ENCODE measurements around the gene SGTA. TPM values are rescaled to one million over a fixed set of nuclear protein-coding genes. Genes with fewer than 3 reads are reported as not detected.

The SGTA gene
- total and polyA plus RNA-seq, 3 donors from 2014 or later, result 93.9 to 100 (median 99.6) TPM

DNA sequence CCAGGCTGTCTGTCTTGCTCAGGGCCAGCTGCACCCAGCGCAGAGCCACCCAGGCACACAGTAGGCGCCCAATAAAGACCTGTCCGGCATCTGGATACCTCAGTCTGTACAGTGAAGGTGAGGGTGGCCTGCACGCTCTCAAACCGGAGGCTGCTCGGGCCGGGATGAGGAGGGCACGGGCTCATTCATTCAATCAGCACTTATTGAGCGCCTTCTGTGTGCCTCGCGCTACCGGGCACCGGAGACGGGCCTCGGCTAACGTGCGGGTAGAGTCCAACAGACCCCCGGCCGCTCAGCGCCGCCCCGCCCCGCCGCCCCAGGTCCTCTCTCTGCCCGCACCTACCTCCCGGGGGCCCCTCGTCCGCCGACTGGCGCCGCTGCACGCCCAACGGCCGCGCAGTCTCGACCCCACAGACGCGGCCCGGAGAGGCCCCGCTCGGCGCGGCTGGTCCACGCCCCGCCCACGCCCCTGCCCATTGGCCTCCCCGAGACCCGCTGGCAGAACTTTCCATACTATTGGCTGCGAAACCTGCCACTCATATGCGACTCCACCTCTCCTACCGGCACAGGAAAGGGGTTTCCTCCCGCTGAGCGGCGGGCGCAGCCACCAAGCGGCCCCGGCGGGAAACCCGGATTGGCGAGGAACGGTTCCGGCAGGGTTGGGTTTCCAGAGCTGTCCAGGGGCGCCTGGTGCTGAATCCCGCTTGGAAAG, 43.3 kb downstream of the SGTA start, which contains the start of gene SLC39A3:
Gene SLC39A3 (minus strand): TSS at position 416 of the 712 bp plus-strand sequence. CDS start 2,760 bp downstream, outside the sequence.
- Histone ChIP-seq H3K27me3 (no peaks in the 10 kb centered on the region), H3K9me3 (no peaks in the 10 kb centered on the region), H3K4me3 (peak within 1 kb of the TSS; percentile 91 to 92), H3K36me3 (ENCODE audit: low read depth, missing control alignments) (no peaks in the 10 kb centered on the region), H3K4me1 (peaks cover 7% of the 10 kb centered on the region), H3K27ac (peak within 1 kb of the TSS; percentile 37 to 69)
- WGBS, 2 donors, result 0 to 4% methylated on average over 9 to 63 of the region's 64 CpGs
- TF ChIP-seq POLR2A (IDR thresholded peaks at IDR 0.05), result no peak
- TF ChIP-seq, protein P1, sequence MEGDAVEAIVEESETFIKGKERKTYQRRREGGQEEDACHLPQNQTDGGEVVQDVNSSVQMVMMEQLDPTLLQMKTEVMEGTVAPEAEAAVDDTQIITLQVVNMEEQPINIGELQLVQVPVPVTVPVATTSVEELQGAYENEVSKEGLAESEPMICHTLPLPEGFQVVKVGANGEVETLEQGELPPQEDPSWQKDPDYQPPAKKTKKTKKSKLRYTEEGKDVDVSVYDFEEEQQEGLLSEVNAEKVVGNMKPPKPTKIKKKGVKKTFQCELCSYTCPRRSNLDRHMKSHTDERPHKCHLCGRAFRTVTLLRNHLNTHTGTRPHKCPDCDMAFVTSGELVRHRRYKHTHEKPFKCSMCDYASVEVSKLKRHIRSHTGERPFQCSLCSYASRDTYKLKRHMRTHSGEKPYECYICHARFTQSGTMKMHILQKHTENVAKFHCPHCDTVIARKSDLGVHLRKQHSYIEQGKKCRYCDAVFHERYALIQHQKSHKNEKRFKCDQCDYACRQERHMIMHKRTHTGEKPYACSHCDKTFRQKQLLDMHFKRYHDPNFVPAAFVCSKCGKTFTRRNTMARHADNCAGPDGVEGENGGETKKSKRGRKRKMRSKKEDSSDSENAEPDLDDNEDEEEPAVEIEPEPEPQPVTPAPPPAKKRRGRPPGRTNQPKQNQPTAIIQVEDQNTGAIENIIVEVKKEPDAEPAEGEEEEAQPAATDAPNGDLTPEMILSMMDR (IDR thresholded peaks at IDR 0.05), result peak in 1 of 3 experiments; percentile 41
- peak; percentile 99 for DNase-seq
- intact Hi-C loops (cut with DNase I; ENCODE audit: low total_unique reads), result no loop called here

DNA sequence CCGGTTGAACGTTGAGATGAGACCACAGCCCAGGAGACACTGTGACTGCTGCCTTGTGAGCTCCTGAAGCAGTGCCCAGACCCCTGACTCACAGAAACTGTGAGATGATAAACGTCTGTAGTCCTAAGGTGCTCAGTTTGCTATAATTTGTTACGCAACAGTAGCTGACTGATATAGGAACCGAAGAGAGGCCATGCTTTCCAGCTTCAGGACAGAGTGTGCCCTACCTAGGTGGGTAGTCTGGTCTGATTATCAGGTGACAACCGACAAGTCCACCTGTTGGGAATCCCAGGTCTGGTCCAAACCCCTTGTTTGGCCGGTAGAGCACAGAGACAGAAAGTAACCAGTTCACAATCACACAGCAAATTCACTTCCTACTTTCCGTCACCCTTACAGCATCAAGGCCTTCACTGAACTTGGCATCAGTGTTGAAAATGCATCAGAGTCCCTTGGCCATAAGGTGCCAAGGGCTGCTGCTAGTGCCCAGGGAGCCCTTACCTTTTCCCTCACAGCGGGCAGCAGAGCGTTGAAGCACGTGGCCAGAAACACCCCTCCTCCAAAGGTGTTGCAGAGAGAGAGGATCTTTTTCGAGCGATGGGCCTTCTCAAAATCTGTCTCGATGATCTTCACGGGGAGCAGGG, 46.4 kb downstream of the SGTA start:
- H3K4me1 ChIP-seq, result peaks cover 7% of the 10 kb centered on the region
- TF ChIP-seq POLR2A (IDR thresholded peaks at IDR 0.05), result no peak
- TF ChIP-seq, protein P1 (IDR thresholded peaks at IDR 0.05), result no peak

DNA sequence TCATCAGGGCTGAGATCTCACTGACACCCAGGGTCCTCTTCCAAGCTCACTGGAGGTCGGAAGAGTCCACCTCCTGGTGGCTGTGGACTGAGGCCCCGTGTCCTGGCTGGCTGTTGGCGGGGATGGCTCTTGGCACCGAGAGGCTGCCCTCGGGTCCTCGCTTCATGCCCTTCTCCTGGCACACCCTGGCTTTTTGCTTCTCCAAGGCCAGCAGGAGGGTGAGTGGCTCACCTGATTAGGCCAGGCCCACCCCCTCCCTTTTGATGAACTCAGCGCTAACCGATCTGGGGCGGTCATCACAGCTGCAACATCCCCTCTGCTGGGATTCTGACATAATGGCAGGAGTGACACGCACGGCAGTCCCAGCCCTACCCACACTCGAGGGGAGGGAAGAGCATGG, 47.7 kb downstream of the SGTA start:
- TF ChIP-seq POLR2A (IDR thresholded peaks at IDR 0.05), result no peak
- TF ChIP-seq, protein P1 (IDR thresholded peaks at IDR 0.05), result no peak
- Histone ChIP-seq H3K4me1 (peaks cover 7% of the 10 kb centered on the region), H3K9me3 (no peaks in the 10 kb centered on the region), H3K36me3 (ENCODE audit: low read depth, missing control alignments) (no peaks in the 10 kb centered on the region), H3K27me3 (no peaks in the 10 kb centered on the region), H3K27ac (no peak overlapping the region), H3K4me3 (no peak overlapping the region)
- 88 to 93% methylated on average over 5 to 12 of the region's 12 CpGs for WGBS, 2 donors
- DNase-seq, result no peak
- intact Hi-C loops (cut with DNase I; ENCODE audit: low total_unique reads), result no loop called here

More for the DNA sequence above, 46.4 kb downstream of the SGTA start:
- no peaks in the 10 kb centered on the region for H3K36me3 ChIP-seq (ENCODE audit: low read depth, missing control alignments)
- H3K9me3 ChIP-seq, result no peaks in the 10 kb centered on the region
- intact Hi-C loops (cut with DNase I; ENCODE audit: low total_unique reads), result no loop called here
- no peak for DNase-seq
- H3K27me3 ChIP-seq, result no peaks in the 10 kb centered on the region
- no peak overlapping the region for H3K4me3 ChIP-seq
- 95 to 98% methylated on average over 15 of the region's 15 CpGs for WGBS, 2 donors
- H3K27ac ChIP-seq, result no peak overlapping the region

DNA sequence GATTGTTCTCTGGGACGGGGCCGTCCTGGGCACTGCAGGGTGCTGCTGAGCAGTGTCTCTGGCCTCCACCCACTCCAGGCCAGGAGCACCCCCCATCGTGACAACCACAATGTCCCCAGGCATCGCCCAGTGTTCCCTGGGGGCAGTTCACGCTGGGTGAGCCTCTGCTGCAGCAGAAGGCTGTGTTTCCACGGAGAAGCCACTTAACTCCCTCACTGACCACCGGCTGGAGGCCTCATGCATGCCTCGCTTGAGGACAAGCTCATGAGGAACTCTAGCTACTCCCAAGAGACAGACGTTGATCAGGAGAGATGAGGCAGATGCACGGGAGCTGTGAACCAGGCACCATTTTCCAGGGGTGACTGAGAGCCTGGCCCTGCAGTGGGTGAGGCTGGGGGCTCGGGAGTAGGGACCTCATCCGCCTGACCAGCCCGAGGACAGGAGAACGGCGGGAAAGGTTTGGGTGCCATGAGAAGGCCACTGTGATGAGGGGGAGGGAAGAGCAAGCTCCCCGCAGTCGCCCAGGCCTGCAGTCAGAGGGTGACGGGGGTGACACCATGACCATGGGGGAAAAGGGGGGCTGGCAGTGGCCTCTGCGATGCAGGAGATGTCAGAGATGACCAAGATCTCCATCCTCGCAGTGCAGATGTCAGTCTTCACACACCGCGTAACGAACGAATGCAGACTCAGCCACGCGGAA, 48.3 kb downstream of the SGTA start:
- TF ChIP-seq, protein P1 (IDR thresholded peaks at IDR 0.05), result no peak
- no peak for TF ChIP-seq POLR2A (IDR thresholded peaks at IDR 0.05)
- Histone ChIP-seq H3K36me3 (ENCODE audit: low read depth, missing control alignments) (no peaks in the 10 kb centered on the region), H3K4me3 (no peak overlapping the region), H3K27ac (no peak overlapping the region), H3K4me1 (peaks cover 7% of the 10 kb centered on the region), H3K27me3 (no peaks in the 10 kb centered on the region), H3K9me3 (no peaks in the 10 kb centered on the region)
- no peak for DNase-seq
- WGBS, 2 donors, result 90 to 91% methylated on average over 18 to 26 of the region's 26 CpGs
- intact Hi-C loops (cut with DNase I; ENCODE audit: low total_unique reads), result no loop called here
